ENCODE data around the gene SLC3A2. TPM values are rescaled to one million over a fixed set of nuclear protein-coding genes. Genes with fewer than 3 reads are reported as not detected.

The SLC3A2 gene
- total and polyA plus RNA-seq, 2 donors (not counting 3 experiments of a cell fraction or from before 2014, with no cell fraction given), result 208 to 337 TPM

DNA sequence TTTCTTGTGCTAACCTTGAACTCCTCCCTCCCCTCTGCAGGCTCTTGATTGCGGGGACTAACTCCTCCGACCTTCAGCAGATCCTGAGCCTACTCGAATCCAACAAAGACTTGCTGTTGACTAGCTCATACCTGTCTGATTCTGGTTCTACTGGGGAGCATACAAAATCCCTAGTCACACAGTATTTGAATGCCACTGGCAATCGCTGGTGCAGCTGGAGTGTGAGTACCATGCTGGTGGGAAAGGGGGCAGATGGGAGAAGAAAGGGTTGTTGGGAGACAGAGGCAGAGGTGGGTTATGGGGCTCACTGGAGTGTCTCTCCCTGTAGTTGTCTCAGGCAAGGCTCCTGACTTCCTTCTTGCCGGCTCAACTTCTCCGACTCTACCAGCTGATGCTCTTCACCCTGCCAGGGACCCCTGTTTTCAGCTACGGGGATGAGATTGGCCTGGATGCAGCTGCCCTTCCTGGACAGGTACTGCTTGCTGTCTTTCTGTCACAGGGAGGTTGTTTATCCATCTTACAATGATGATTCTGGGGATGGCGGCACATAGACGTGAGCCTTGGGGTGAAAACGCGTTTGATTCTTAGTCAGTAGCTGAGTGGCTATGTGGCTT is 4.5 kb downstream of the SLC3A2 start:
- DNase-seq (ENCODE audit: low read depth, low spot score) (no peak), FAIRE-seq (no peak)
- Histone ChIP-seq H2AFZ (ENCODE audit: low read depth, low read length) (no peak overlapping the region), H3K79me2 (ENCODE audit: control insufficient read depth, insufficient read depth, low read length) (peaks cover 56% of the 10 kb centered on the region), H3K27ac (ENCODE audit: insufficient read depth, low read depth, low read length) (no peak overlapping the region), H3K27me3 (ENCODE audit: control insufficient read depth in 2 of 2, insufficient read depth in 2 of 2, low read length in 2 of 2) (no peaks in the 10 kb centered on the region), H3K4me3 (replicated peaks in 1 of 3; ENCODE audit: insufficient read depth in 1 of 3, low read depth in 1 of 3, low read length in 3 of 3) (no peak overlapping the region), H3K9me3 (replicated peaks; ENCODE audit: control insufficient read depth, insufficient read depth, low read length) (no peaks in the 10 kb centered on the region), H3K36me3 (ENCODE audit: control insufficient read depth in 2 of 2, extremely low read depth in 1 of 2, insufficient read depth in 2 of 2, low read length in 2 of 2) (peaks cover 41 to 44% of the 10 kb centered on the region in 2 experiments), H3K4me2 (ENCODE audit: insufficient read depth, low read length) (no peak overlapping the region), H3K4me1 (ENCODE audit: control insufficient read depth, extremely low read depth, insufficient read depth, low read length) (peaks cover 57% of the 10 kb centered on the region), H3K9ac (replicated peaks; ENCODE audit: extremely low read depth, insufficient read depth, low read length) (no peak overlapping the region), H3K9me1 (replicated peaks; ENCODE audit: control insufficient read depth, extremely low read depth, insufficient read depth, low read length) (no peaks in the 10 kb centered on the region), H4K20me1 (replicated peaks; ENCODE audit: control insufficient read depth, extremely low read depth, insufficient read depth, low read length) (peaks cover 5% of the 10 kb centered on the region)
- no TSS peak for BruUV-seq (replicated peaks)
- ChIA-PET CTCF (interaction anchor here (1.0 to 2.5 kb wide), 5 partner anchors 20 to 99 kb away, joined by 4 to 16 read pairs (median 5); partner anchors contain the start of gene TMEM179B), POLR2A (no interaction called here)
- dilution Hi-C loops (cut with MboI; ENCODE audit: extremely low pct_ligation_motif_present, low sequenced_read_pairs) (no loop called here), intact Hi-C loops (cut with micrococcal nuclease) (no loop called here)
- no peak for TF ChIP-seq POLR2AphosphoS5 (IDR thresholded peaks at IDR 0.05; ENCODE audit: insufficient read depth, low read depth, low read length)
- TF ChIP-seq EZH2 (IDR thresholded peaks at IDR 0.05; ENCODE audit: borderline replicate concordance, low read depth, low read length, severe bottlenecking), result no peak
- no peak for TF ChIP-seq MYC (IDR thresholded peaks at IDR 0.05; ENCODE audit: low read depth, low read length)
- no peak for TF ChIP-seq CTCF (IDR thresholded peaks at IDR 0.05; ENCODE audit: extremely low read depth in 1 of 2, insufficient read depth in 1 of 2, low read depth in 1 of 2, low read length in 2 of 2)
- TF ChIP-seq, protein P1, sequence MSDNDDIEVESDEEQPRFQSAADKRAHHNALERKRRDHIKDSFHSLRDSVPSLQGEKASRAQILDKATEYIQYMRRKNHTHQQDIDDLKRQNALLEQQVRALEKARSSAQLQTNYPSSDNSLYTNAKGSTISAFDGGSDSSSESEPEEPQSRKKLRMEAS (IDR thresholded peaks at IDR 0.05; ENCODE audit: insufficient read depth, insufficient read length), result no peak
- TF ChIP-seq JUN (IDR thresholded peaks at IDR 0.05; ENCODE audit: borderline replicate concordance, insufficient read depth, insufficient read length, low read depth), result no peak
- TF ChIP-seq FOS (IDR thresholded peaks at IDR 0.05; ENCODE audit: borderline replicate concordance, insufficient read depth, low read length), result no peak
- TF ChIP-seq GATA2 (IDR thresholded peaks at IDR 0.05; ENCODE audit: insufficient read depth, insufficient read length, low read depth, low read length), result no peak

All from endothelial cell of umbilical vein (primary cell).